SH-SY5Y (cell line): ENCODE results near the gene UBE2E1.

Source experiments
- GATA2 ChIP-seq: IDR thresholded peaks from 2 replicates; pipeline ENCODE4 v1.6.1; 2011; ENCODE audit warnings: mild to moderate bottlenecking, low read depth, low read length
- GATA3 ChIP-seq: IDR thresholded peaks from 2 replicates; pipeline ENCODE4 v1.6.1; 2011; ENCODE audit warnings: low read depth, mild to moderate bottlenecking, low read length, moderate library complexity

DNA sequence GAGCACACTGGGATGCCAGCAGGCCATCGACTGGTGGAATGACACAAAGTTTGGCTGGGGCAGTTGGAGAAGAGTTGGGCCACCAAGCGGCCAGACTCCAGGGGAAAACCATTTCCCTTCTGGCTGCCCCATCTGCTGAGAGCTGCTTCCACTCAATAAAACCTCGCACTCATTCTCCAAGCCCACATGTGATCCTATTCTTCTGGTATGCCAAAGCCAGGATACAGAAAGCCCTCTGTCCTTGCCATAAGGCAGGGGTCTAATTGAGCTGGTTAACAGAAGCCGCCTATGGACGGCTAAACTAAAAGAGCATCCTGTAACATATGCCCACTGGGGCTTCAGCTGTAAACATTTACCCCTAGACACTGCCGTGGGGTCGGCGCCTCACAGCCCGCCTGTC lies 55.9 kb downstream of the UBE2E1 start:
- TF ChIP-seq GATA3 = no peak
- no peak for TF ChIP-seq GATA2
